NCI-H460 (cell line): Measurements from ENCODE around the gene TRMT1. TPM values are rescaled to one million over a fixed set of nuclear protein-coding genes. Genes with fewer than 3 reads are reported as not detected.
"Not testable (repeated sequence)": the region's sequence is repeated elsewhere in the genome, so short reads cannot be mapped to it uniquely, and the experiment has no call there.

Experiments used
- DNase-seq: peaks from one replicate; pipeline ENCODE4 v3.0.0-alpha.2; 2016; ENCODE audit warnings: low read depth; ENCODE audit errors: extremely low read depth
- polyA plus RNA-seq: library from polyadenylated mRNA; depleted of rRNA; stranded (reverse); fragments of >200 nt; gene quantifications from 2 replicates; pipeline ENCODE4 v1.2.3, GENCODE V29; 2014; cell fraction: nucleus; rRNA removed
- total RNA-seq: library from RNA; depleted of rRNA; stranded (reverse); fragments of >200 nt; shearing (Covaris generic); gene quantifications from 2 replicates; pipeline ENCODE4 v1.2.3, GENCODE V29; 2014; rRNA removed

Gene TRMT1
- total RNA-seq = 36.2 and 42.8 TPM in 2 replicates
- polyA plus RNA-seq = 254 and 276 TPM in 2 replicates

- DNase-seq = peak; percentile 89
Measured at GRCh38 chr19:13116282-13117175, at the start of gene TRMT1. Gene TRMT1, minus strand, starts transcription at chr19:13116740. Its CDS starts 341 bp downstream, at chr19:13116399.

DNA sequence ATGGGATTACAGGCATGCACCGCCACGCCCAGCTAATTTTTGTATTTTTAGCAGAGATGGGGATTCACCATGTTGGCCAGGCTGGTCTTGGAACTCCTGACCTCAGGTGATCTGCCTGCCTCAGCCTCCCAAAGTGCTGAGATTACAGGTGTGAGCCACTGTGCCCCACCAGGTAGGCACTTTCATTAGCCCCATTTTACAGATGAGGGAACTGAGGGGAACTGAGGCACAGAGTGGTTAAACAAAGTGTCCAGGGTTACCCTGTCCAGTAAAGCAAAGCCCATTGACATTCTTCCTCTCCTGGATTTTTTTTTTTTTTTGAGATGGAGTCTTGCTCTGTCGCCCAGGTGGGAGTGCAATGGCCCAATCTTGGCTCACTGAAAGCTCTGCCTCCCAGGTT lies 49.6 kb upstream of the TRMT1 start:
- DNase-seq = not testable (repeated sequence)

GRCh38 chr19:13165162-13165997 lies 48.8 kb upstream of the TRMT1 start:
- no peak for DNase-seq

DNA sequence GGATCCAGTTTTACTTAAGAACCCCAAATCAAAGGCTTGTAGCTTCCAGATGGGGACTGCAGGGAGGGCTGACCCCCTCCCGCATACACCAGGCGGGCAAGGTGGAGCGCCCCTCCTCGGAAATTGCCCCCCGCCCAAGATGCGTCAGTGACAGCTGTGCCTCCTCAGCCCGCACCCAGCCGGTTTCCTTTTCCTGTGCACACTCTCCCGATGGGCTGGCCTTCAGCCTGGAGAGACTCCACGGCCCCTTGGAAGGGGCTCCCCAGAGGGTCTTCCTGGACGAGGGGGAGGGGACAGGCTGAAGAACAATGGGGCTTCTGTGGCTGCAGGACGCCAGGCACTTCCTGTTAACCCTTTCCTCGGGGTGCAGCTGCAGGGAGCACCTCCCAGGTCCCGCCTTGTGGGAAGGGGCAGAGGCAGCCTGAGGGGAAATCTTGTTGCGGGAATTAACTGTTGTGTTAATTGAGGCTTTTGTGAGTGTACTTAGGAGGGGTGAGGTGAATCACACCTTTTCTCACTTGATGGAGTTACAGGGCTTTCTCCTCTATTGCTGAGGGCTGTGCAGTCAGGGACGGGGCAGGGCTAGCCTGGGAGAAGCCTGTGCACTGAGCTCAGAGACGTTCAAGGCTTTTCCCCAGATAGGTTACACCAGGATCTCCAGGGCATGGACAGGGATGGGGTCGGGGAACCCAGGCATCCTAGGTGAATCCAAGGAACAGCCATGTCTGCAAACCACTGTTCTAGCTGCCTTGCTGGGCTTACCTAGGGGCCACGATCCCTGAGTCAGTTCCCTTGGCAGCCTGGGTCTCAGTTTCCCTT lies 48.0 kb upstream of the TRMT1 start:
- peak; percentile 54 for DNase-seq

GRCh38 chr19:13163609-13164342 lies 47.2 kb upstream of the TRMT1 start:
- DNase-seq = peak; percentile 80

GRCh38 chr19:13162724-13163608 lies 46.4 kb upstream of the TRMT1 start:
- peak; percentile 94 for DNase-seq

GRCh38 chr19:13160557-13160956 lies 44.0 kb upstream of the TRMT1 start:
- no peak for DNase-seq

GRCh38 chr19:13159713-13160112 lies 43.2 kb upstream of the TRMT1 start:
- no peak for DNase-seq

DNA sequence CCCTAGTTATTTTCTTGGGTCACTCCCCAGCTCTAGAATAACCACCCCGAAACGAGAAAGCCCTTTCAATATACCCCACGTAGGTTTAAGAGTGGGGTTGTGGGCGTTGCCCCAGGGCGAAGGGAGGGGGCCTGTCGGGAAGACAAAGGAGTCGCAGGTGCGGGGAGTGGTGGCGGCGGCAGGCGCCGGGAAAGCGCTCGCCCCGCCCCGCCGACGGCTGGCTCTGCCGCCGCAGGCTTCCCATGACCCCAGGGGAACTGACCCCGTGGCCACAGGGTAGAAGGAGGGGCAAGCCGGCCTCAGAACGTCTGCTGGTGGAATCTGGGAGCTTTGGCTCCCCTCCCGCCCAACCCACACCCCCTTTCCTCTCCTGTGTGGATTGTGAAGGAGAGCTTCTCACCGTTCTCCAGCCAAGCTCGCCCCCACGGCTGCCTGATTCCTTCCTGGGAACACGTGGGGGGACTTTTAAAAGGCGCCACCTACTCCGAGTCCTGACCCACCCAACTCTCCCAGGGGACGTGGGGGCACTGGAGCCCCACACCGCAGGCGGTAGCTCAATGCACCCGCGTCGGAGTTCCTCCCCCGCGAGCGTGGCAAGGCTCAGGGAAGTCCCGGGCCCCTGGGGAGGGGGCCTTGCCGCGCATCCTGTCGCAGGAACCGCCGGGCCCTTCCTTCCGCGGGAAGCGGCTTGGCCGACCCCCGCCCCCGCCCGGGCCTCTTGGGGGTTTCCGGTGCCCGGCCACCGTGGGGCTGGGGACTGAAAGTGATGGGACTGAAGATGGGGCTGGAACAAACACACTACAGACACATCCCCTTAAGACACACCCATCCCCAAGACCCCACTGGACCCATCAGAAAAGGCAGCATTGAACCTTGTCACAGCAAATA lies 39.2 kb upstream of the TRMT1 start:
- peak; percentile 44 for DNase-seq

- DNase-seq = no peak
Measured at GRCh38 chr19:13154911-13155471, 38.5 kb upstream of the TRMT1 start.

GRCh38 chr19:13154241-13154778 lies 37.8 kb upstream of the TRMT1 start:
- DNase-seq = peak; percentile 78

GRCh38 chr19:13153569-13154240 lies 37.2 kb upstream of the TRMT1 start:
- DNase-seq = no peak

- peak; percentile 93 for DNase-seq
Measured at GRCh38 chr19:13152974-13153568, 36.5 kb upstream of the TRMT1 start.

DNA sequence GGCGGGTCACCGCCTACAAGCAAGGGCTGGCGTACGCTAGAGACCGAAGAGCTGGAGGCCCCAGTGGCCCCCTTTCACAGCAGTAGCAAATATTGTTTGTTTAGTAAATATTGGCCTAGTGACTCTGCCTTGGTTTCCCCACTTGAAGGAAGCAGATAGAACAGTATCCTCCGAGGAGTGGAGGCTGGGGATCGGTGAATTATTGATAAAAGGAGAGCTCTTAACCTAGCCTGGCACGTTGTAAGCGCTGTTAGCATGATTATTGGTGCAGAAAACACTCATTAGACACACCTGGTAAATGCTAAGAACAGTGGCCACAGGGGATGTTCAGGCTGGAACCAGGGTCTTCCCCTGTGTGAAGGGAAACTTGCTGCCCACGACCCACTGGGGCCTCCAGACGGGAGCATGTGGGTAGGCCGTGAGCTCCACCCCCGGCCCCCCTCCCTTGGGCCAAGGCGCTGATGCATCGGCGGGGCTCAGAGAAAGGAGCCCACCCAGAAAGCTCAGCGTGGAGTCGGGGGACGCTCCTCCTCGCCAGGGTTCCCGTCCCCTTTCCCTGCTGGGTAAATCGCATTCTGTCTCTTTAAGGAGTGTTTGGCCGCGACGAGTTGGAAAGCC lies 35.9 kb upstream of the TRMT1 start:
- DNase-seq = no peak

GRCh38 chr19:13151605-13152355 lies 35.2 kb upstream of the TRMT1 start:
- DNase-seq = peak; percentile 90
